IMR-90 (cell line): Measurements from ENCODE around the gene RHOD. TPM values are rescaled to one million over a fixed set of nuclear protein-coding genes. Genes with fewer than 3 reads are reported as not detected.

ENCODE experiments used
- ATAC-seq: fragments of 200-7000 bp; cut with Tn5 transposase; 2 replicates; pipeline ENCODE4 v1.9.1; 2020; ENCODE audit warnings: low read depth, mild to moderate bottlenecking, moderate library complexity
- BruUV-seq: library from RNA; stranded (reverse); fragments of 400-500 nt; replicated peaks from 2 replicates; lab custom pipeline; 2021; lab: Mats Ljungman, UMichigan
- CTCF ChIA-PET: fragments of 300-600 bp; formaldehyde crosslinking; extraction: SDS; loops from one replicate; lab custom pipeline; 2021; ENCODE audit warnings: antibody characterized with exemption; lab: Yijun Ruan, JAX
- POLR2A ChIA-PET: fragments of 300-600 bp; sonication (Branson Sonifier 250); formaldehyde crosslinking; loops from one replicate; lab custom pipeline; 2022; ENCODE audit warnings: antibody characterized with exemption; ENCODE audit not compliant: unreplicated experiment; lab: Charles Lee
- DNase-seq: peaks from one replicate; pipeline ENCODE4 v3.0.0; 2013
- H2AFZ ChIP-seq: replicated peaks from 2 replicates; pipeline ENCODE3; 2013; ENCODE audit warnings: low read length, mild to moderate bottlenecking; ENCODE audit not compliant: poor library complexity
- H2AK5ac ChIP-seq: 2 replicates; pipeline ENCODE4 v1.6.1; 2013; ENCODE audit warnings: low read depth, low read length, inconsistent platforms
- H2AK9ac ChIP-seq: replicated peaks from 2 replicates; pipeline ENCODE3; 2013; ENCODE audit warnings: mild to moderate bottlenecking, low read depth, low read length, moderate library complexity; ENCODE audit not compliant: poor library complexity
- H2BK120ac ChIP-seq: 2 replicates; pipeline ENCODE4 v1.6.1; 2013; ENCODE audit warnings: low read depth, low read length, inconsistent platforms
- H2BK15ac ChIP-seq: 3 replicates; pipeline ENCODE4 v1.6.1; 2013; ENCODE audit warnings: low read depth, low read length, inconsistent platforms
- H2BK20ac ChIP-seq: 2 replicates; pipeline ENCODE4 v1.6.1; 2013; ENCODE audit warnings: low read depth, mild to moderate bottlenecking, inconsistent platforms, low read length, moderate library complexity
- H2BK5ac ChIP-seq: 2 replicates; pipeline ENCODE4 v1.6.1; 2013; ENCODE audit warnings: mild to moderate bottlenecking, low read depth, low read length, inconsistent platforms; ENCODE audit not compliant: poor library complexity, severe bottlenecking
- H3K14ac ChIP-seq: replicated peaks from 2 replicates; pipeline ENCODE4 v1.6.1; 2013; ENCODE audit warnings: low read depth, low read length, inconsistent platforms
- H3K18ac ChIP-seq: 2 replicates; pipeline ENCODE4 v1.6.1; 2013; ENCODE audit warnings: low read depth, low read length, control low read depth
- H3K23ac ChIP-seq: 2 replicates; pipeline ENCODE4 v1.6.1; 2013; ENCODE audit warnings: low read depth, low read length, inconsistent platforms
- H3K27ac ChIP-seq: 2 replicates; pipeline ENCODE4 v1.5.1; 2013; ENCODE audit warnings: mild to moderate bottlenecking, control low read depth, low read length; ENCODE audit not compliant: insufficient read depth
- H3K27me3 ChIP-seq: 2 replicates; pipeline ENCODE4 v1.6.1; 2013; ENCODE audit warnings: low read length; ENCODE audit not compliant: control insufficient read depth, insufficient read depth
- H3K36me3 ChIP-seq: 2 replicates; pipeline ENCODE4 v1.6.1; 2013; ENCODE audit warnings: low read length, mixed read lengths; ENCODE audit not compliant: control insufficient read depth, insufficient read depth
- H3K4ac ChIP-seq: 2 replicates; pipeline ENCODE4 v1.6.1; 2013; ENCODE audit warnings: low read depth, low read length, inconsistent platforms
- H3K4me1 ChIP-seq: 2 replicates; pipeline ENCODE4 v1.6.1; 2013; ENCODE audit warnings: low read length, mixed read lengths; ENCODE audit not compliant: control insufficient read depth, insufficient read depth
- H3K4me2 ChIP-seq: 2 replicates; pipeline ENCODE4 v1.6.1; 2013; ENCODE audit warnings: low read depth, mild to moderate bottlenecking, control low read depth, low read length, moderate library complexity
- H3K4me3 ChIP-seq: 2 replicates; pipeline ENCODE4 v1.5.1; 2013; ENCODE audit warnings: low read depth, mild to moderate bottlenecking, control low read depth, low read length, moderate library complexity; ENCODE audit not compliant: insufficient read depth
- H3K56ac ChIP-seq: 2 replicates; pipeline ENCODE4 v1.6.1; 2013; ENCODE audit warnings: low read length, inconsistent platforms; ENCODE audit not compliant: insufficient read depth; ENCODE audit errors: extremely low read depth
- H3K79me1 ChIP-seq, 2 experiments: 2 replicates each; pipeline ENCODE4 v1.6.1; 2013; ENCODE audit warnings: low read length in 2 of 2, inconsistent platforms in 1 of 2, low read depth in 1 of 2
- H3K9ac ChIP-seq: 2 replicates; pipeline ENCODE4 v1.6.1; 2013; ENCODE audit warnings: low read depth, low read length, control low read depth
- H3K9me1 ChIP-seq: 2 replicates; pipeline ENCODE4 v1.6.1; 2013; ENCODE audit warnings: low read length, inconsistent platforms; ENCODE audit not compliant: insufficient read depth
- H3K9me3 ChIP-seq: 2 replicates; pipeline ENCODE4 v1.6.1; 2013; ENCODE audit warnings: low read length; ENCODE audit not compliant: control insufficient read depth, insufficient read depth
- H4K20me1 ChIP-seq: 2 replicates; pipeline ENCODE4 v1.6.1; 2013; ENCODE audit warnings: low read length, inconsistent platforms; ENCODE audit not compliant: insufficient read depth
- H4K5ac ChIP-seq: 2 replicates; pipeline ENCODE4 v1.6.1; 2013; ENCODE audit warnings: mild to moderate bottlenecking, low read depth, low read length, control low read depth
- H4K8ac ChIP-seq, 2 experiments: 2 replicates each; pipeline ENCODE4 v1.6.1; 2013; ENCODE audit warnings: low read depth in 2 of 2, low read length in 2 of 2, control low read depth in 1 of 2, inconsistent platforms in 1 of 2
- H4K91ac ChIP-seq: 2 replicates; pipeline ENCODE4 v1.6.1; 2013; ENCODE audit warnings: low read depth, low read length, inconsistent platforms; ENCODE audit not compliant: insufficient read depth
- BHLHE40 ChIP-seq: fragments of 150-350 bp; IDR thresholded peaks from 2 replicates; pipeline ENCODE4 v1.6.1; 2016; ENCODE audit warnings: mild to moderate bottlenecking, low read depth, low read length
- CEBPB ChIP-seq: IDR thresholded peaks from 2 replicates; pipeline ENCODE4 v1.6.1; 2012; ENCODE audit warnings: low read depth, low read length, improper control_type of control experiment
- CHD1 ChIP-seq: IDR thresholded peaks from 2 replicates; pipeline ENCODE4 v1.6.1; 2012; ENCODE audit warnings: low read depth, low read length, improper control_type of control experiment
- CTCF ChIP-seq: conservative IDR thresholded peaks from 2 replicates; pipeline ENCODE4 v1.5.1; 2012; ENCODE audit warnings: mild to moderate bottlenecking, low read depth, low read length, improper control_type of control experiment
- ELK1 ChIP-seq: fragments of 150-350 bp; IDR thresholded peaks from 2 replicates; pipeline ENCODE4 v1.6.1; 2016; ENCODE audit warnings: low read depth, mild to moderate bottlenecking, low read length, moderate library complexity, borderline replicate concordance
- FOS ChIP-seq: fragments of 150-350 bp; IDR thresholded peaks from 2 replicates; pipeline ENCODE4 v1.6.1; 2016; ENCODE audit warnings: low read depth, low read length
- MAFK ChIP-seq: IDR thresholded peaks from 2 replicates; pipeline ENCODE4 v1.6.1; 2012; ENCODE audit warnings: low read depth, low read length, improper control_type of control experiment
- MAZ ChIP-seq: IDR thresholded peaks from 2 replicates; pipeline ENCODE4 v1.6.1; 2012; ENCODE audit warnings: low read depth, mild to moderate bottlenecking, low read length, improper control_type of control experiment, moderate library complexity, borderline replicate concordance
- MXI1 ChIP-seq: IDR thresholded peaks from 2 replicates; pipeline ENCODE4 v1.6.1; 2012; ENCODE audit warnings: low read depth, mild to moderate bottlenecking, low read length, moderate library complexity, borderline replicate concordance
- NFE2L2 ChIP-seq: fragments of 150-350 bp; IDR thresholded peaks from 2 replicates; pipeline ENCODE4 v1.6.1; 2016; ENCODE audit warnings: low read depth, mild to moderate bottlenecking, low read length
- POLR2A ChIP-seq: IDR thresholded peaks from 2 replicates; pipeline ENCODE4 v1.6.1; 2012; ENCODE audit warnings: mild to moderate bottlenecking, low read depth, low read length
- RAD21 ChIP-seq: IDR thresholded peaks from 2 replicates; pipeline ENCODE4 v1.6.1; 2012; ENCODE audit warnings: low read length, improper control_type of control experiment
- RCOR1 ChIP-seq: IDR thresholded peaks from 2 replicates; pipeline ENCODE4 v1.6.1; 2012; ENCODE audit warnings: mild to moderate bottlenecking, low read length, improper control_type of control experiment; ENCODE audit not compliant: insufficient replicate concordance
- RFX5 ChIP-seq: IDR thresholded peaks from 2 replicates; pipeline ENCODE4 v1.8.0; 2012; ENCODE audit warnings: low read depth, mild to moderate bottlenecking, low read length, moderate library complexity
- SMC3 ChIP-seq: fragments of 150-350 bp; IDR thresholded peaks from 2 replicates; pipeline ENCODE4 v1.6.1; 2016; ENCODE audit warnings: low read depth, mild to moderate bottlenecking, antibody characterized with exemption, low read length, moderate library complexity
- USF2 ChIP-seq: fragments of 150-350 bp; IDR thresholded peaks from 2 replicates; pipeline ENCODE4 v1.6.1; 2017; ENCODE audit warnings: mild to moderate bottlenecking, antibody characterized with exemption, low read length, low read depth
- WGBS, 2 experiments: methylation state at CpG; one replicate each; pipeline versions ENCODE4 v1.1.5 to v1.1.7; 2013; ENCODE audit warnings: missing lambda C conversion rate in 2 of 2; ENCODE audit not compliant: insufficient read length in 1 of 2; ENCODE audit errors: extremely low coverage in 2 of 2; 5-methylcytosine and 5-hydroxymethylcytosine counted together
- dilution Hi-C: fragments of 300-500 bp; cut with HindIII; formaldehyde crosslinking; loops from one replicate; pipeline ENCODE4 v1.14.3; 2018; ENCODE audit warnings: low sequenced_read_pairs; ENCODE audit not compliant: unreplicated experiment
- in situ Hi-C: fragments of 300-500 bp; cut with MboI; formaldehyde crosslinking; loops from 3 replicates; pipeline ENCODE4 v1.14.3; 2019; ENCODE audit warnings: low sequenced_read_pairs, inconsistent platforms, mixed read lengths
- intact Hi-C: fragments of 100-400 bp; cut with micrococcal nuclease; formaldehyde crosslinking; loops from 2 replicates; pipeline ENCODE4 v1.10.0; 2022
- polyA plus RNA-seq, 3 experiments: library from polyadenylated mRNA; depleted of rRNA; stranded (reverse); fragments of >200 nt; gene quantifications; 2 replicates each; pipeline ENCODE4 v1.2.3, GENCODE V29; 2012; ENCODE audit warnings: low replicate concordance in 1 of 3
- total RNA-seq: library from RNA; depleted of rRNA; stranded (reverse); fragments of >200 nt; gene quantifications from 2 replicates; pipeline ENCODE4 v1.2.3, GENCODE V29; 2012

The RHOD gene
- total and polyA plus RNA-seq, 2 of the 4 experiments (the other 2 are of a cell fraction): 4.7 to 10.9 TPM

- Histone ChIP-seq H3K9ac (no peak overlapping the region), H3K79me1 (no peaks in the 10 kb centered on the region), H2AK9ac (no peak overlapping the region), H2AK5ac (no peak overlapping the region), H4K91ac (no peak overlapping the region), H4K20me1 (no peaks in the 10 kb centered on the region), H3K27me3 (peaks cover 9% of the 10 kb centered on the region), H2BK15ac (no peak overlapping the region), H4K5ac (no peak overlapping the region), H3K4ac (no peak overlapping the region), H3K4me2 (no peak overlapping the region), H3K4me1 (no peaks in the 10 kb centered on the region), H3K9me1 (no peaks in the 10 kb centered on the region; the same call in 1 of the 2 replicates), H3K27ac (no peak overlapping the region), H3K14ac (no peak overlapping the region), H2BK5ac (no peak overlapping the region), H3K36me3 (no peaks in the 10 kb centered on the region), H3K4me3 (no peak overlapping the region), H3K23ac (no peak overlapping the region), H2BK20ac (no peak overlapping the region), H4K8ac (no peak overlapping the region), H2BK120ac (no peak overlapping the region), H3K18ac (no peak overlapping the region), H3K9me3 (no peaks in the 10 kb centered on the region), H3K56ac (no peak overlapping the region), H2AFZ (no peak overlapping the region)
- WGBS, 2 experiments: 89% methylated on average over 4 of the region's 6 CpGs; no CpG with 5 or more reads in 1 of the 2 experiments
- no peak; the same call in 1 of the 2 replicates for ATAC-seq
- POLR2A ChIA-PET: no interaction called here
- intact Hi-C loops: no loop called here
- CTCF ChIA-PET: no interaction called here
- no TSS peak for BruUV-seq
- in situ Hi-C loops: no loop called here
- DNase-seq: no peak
- no peak for TF ChIP-seq SMC3
- TF ChIP-seq RFX5: no peak
- TF ChIP-seq FOS: no peak
- TF ChIP-seq MXI1: no peak
- no peak for TF ChIP-seq ELK1
- TF ChIP-seq RAD21: no peak
- no peak for TF ChIP-seq RCOR1
- no peak for TF ChIP-seq MAZ
- TF ChIP-seq CTCF: no peak
- no peak for TF ChIP-seq BHLHE40
- no peak for TF ChIP-seq POLR2A
- no peak for TF ChIP-seq CHD1
- TF ChIP-seq USF2: no peak
- no peak for TF ChIP-seq CEBPB
- TF ChIP-seq MAFK: no peak
- TF ChIP-seq NFE2L2: no peak
- dilution Hi-C loops: no loop called here
Measured at GRCh38 chr11:67099831-67100324, 43.2 kb downstream of the RHOD start.
